A673 (cell line): ENCODE results near the gene PEX19. TPM values are rescaled to one million over a fixed set of nuclear protein-coding genes. Genes with fewer than 3 reads are reported as not detected.

Source experiments
- BruUV-seq: library from RNA; stranded (reverse); fragments of 400-500 nt; replicated peaks from 2 replicates; lab custom pipeline; 2021; lab: Mats Ljungman, UMichigan
- CTCF ChIA-PET: fragments of 300-600 bp; sonication (Branson Sonifier 250); formaldehyde crosslinking; loops from one replicate; lab custom pipeline; 2022; ENCODE audit warnings: antibody characterized with exemption; lab: Charles Lee
- POLR2A ChIA-PET: fragments of 300-600 bp; sonication (Branson Sonifier 250); formaldehyde crosslinking; loops from one replicate; lab custom pipeline; 2022; ENCODE audit warnings: antibody characterized with exemption; ENCODE audit not compliant: low non-redundant PET; lab: Charles Lee
- DNase-seq: peaks from one replicate; pipeline ENCODE4 v3.0.0-alpha.2; 2015; ENCODE audit warnings: low spot score
- H3K27ac ChIP-seq: fragments of 200-600 bp; sonication (generic); 2 replicates; pipeline ENCODE4 v1.5.1; 2016; ENCODE audit warnings: mixed run types, low read depth, mild to moderate bottlenecking, mixed read lengths, antibody characterized with exemption, low read length; ENCODE audit not compliant: poor library complexity, severe bottlenecking
- H3K27me3 ChIP-seq: fragments of 200-600 bp; sonication (generic); replicated peaks from 2 replicates; pipeline ENCODE4 v1.6.1; 2017; ENCODE audit warnings: mixed run types, low read depth, mild to moderate bottlenecking, mixed read lengths, antibody characterized with exemption, low read length; ENCODE audit not compliant: insufficient read depth, poor library complexity
- H3K36me3 ChIP-seq: fragments of 200-600 bp; sonication (generic); 2 replicates; pipeline ENCODE4 v1.6.1; 2016; ENCODE audit warnings: mixed run types, mild to moderate bottlenecking, mixed read lengths, antibody characterized with exemption, low read length; ENCODE audit not compliant: insufficient read depth, poor library complexity, severe bottlenecking
- H3K4me1 ChIP-seq: fragments of 200-600 bp; sonication (generic); 2 replicates; pipeline ENCODE4 v1.6.1; 2017; ENCODE audit warnings: mixed run types, mild to moderate bottlenecking, mixed read lengths, antibody characterized with exemption, low read length; ENCODE audit not compliant: insufficient read depth, poor library complexity, severe bottlenecking
- H3K4me3 ChIP-seq: fragments of 200-600 bp; sonication (generic); 2 replicates; pipeline ENCODE4 v1.5.1; 2016; ENCODE audit warnings: low read depth, mixed run types, mild to moderate bottlenecking, mixed read lengths, low read length; ENCODE audit not compliant: poor library complexity, severe bottlenecking
- H3K9me3 ChIP-seq: fragments of 200-600 bp; sonication (generic); 2 replicates; pipeline ENCODE4 v1.6.1; 2016; ENCODE audit warnings: mixed run types, low read depth, mild to moderate bottlenecking, mixed read lengths, antibody characterized with exemption, low read length; ENCODE audit not compliant: poor library complexity, severe bottlenecking
- CTCF ChIP-seq: fragments of 300-800, 200-600 bp; sonication (generic); conservative IDR thresholded peaks from 2 replicates; pipeline ENCODE4 v1.5.1; 2017; ENCODE audit warnings: low read depth, mild to moderate bottlenecking, antibody characterized with exemption, low read length, moderate library complexity, mixed read lengths
- EZH2 ChIP-seq: fragments of 200-600 bp; sonication (generic); IDR thresholded peaks from 2 replicates; pipeline ENCODE4 v1.6.1; 2017; ENCODE audit warnings: borderline replicate concordance, low read depth, mild to moderate bottlenecking, mixed read lengths, antibody characterized with exemption, low read length; ENCODE audit not compliant: poor library complexity, severe bottlenecking
- intact Hi-C: fragments of 100-400 bp; cut with micrococcal nuclease; formaldehyde crosslinking; loops from one replicate; pipeline ENCODE4 v1.10.0; 2022; ENCODE audit not compliant: unreplicated experiment
- total RNA-seq: library from RNA; stranded (reverse); gene quantifications from 2 replicates; pipeline ENCODE4 v1.2.3, GENCODE V29; 2021

The PEX19 gene
- total RNA-seq, 1 experiment from 2014 or later = 67.0 TPM

GRCh38 chr1:160244209-160244608 is 40.7 kb downstream of the PEX19 start:
- peaks cover 38% of the 10 kb centered on the region for H3K36me3 ChIP-seq
- no peak overlapping the region for H3K4me3 ChIP-seq
- H3K27ac ChIP-seq = no peak overlapping the region
- H3K4me1 ChIP-seq = no peaks in the 10 kb centered on the region
- no peak for TF ChIP-seq EZH2
- TF ChIP-seq CTCF = no peak
- ChIA-PET CTCF (no interaction called here), POLR2A (interaction anchor here (0.6 kb wide), 2 partner anchors 17 to 213 kb away, joined by 3 to 4 read pairs; no protein-coding TSS in a partner anchor)
- BruUV-seq = no TSS peak
- no peaks in the 10 kb centered on the region for H3K27me3 ChIP-seq
- no peak for DNase-seq
- intact Hi-C loops = no loop called here
- H3K9me3 ChIP-seq = no peaks in the 10 kb centered on the region

GRCh38 chr1:160243767-160244166 is 41.2 kb downstream of the PEX19 start:
- ChIA-PET CTCF (no interaction called here), POLR2A (interaction anchor here (0.6 kb wide), 1 partner anchor 18 kb away, joined by 4 read pairs; no protein-coding TSS in a partner anchor)
- Histone ChIP-seq H3K36me3 (peaks cover 43% of the 10 kb centered on the region), H3K9me3 (no peaks in the 10 kb centered on the region), H3K4me1 (no peaks in the 10 kb centered on the region), H3K27me3 (no peaks in the 10 kb centered on the region), H3K27ac (no peak overlapping the region), H3K4me3 (no peak overlapping the region)
- intact Hi-C loops = no loop called here
- no TSS peak for BruUV-seq
- no peak for TF ChIP-seq EZH2
- TF ChIP-seq CTCF = no peak
- no peak for DNase-seq

- Histone ChIP-seq H3K27me3 (no peaks in the 10 kb centered on the region), H3K36me3 (peaks cover 82% of the 10 kb centered on the region), H3K4me1 (no peaks in the 10 kb centered on the region), H3K4me3 (no peak overlapping the region), H3K9me3 (no peaks in the 10 kb centered on the region), H3K27ac (no peak overlapping the region)
- BruUV-seq = TSS peak; percentile 49
- intact Hi-C loops = no loop called here
- TF ChIP-seq EZH2 (no peak), CTCF (no peak)
- CTCF ChIA-PET = interaction anchor here (0.8 kb wide), 1 partner anchor 12 kb away, joined by 3 read pairs; no protein-coding TSS in a partner anchor
- POLR2A ChIA-PET = no interaction called here
- DNase-seq = no peak
These were observed 45.2 kb downstream of the PEX19 start for GRCh38 chr1:160239582-160240299.
